A172 (cell line): ENCODE data around the gene NREP. TPM values are rescaled to one million over a fixed set of nuclear protein-coding genes. Genes with fewer than 3 reads are reported as not detected.
"Not testable (repeated sequence)": the region's sequence is repeated elsewhere in the genome, so short reads cannot be mapped to it uniquely, and the experiment has no call there.

Experiments used
- DNase-seq: peaks from one replicate; pipeline ENCODE4 v3.0.0-alpha.2; 2015; ENCODE audit warnings: low spot score
- total RNA-seq: library from RNA; depleted of rRNA; stranded (reverse); fragments of >200 nt; shearing (Covaris generic); gene quantifications from 2 replicates; pipeline ENCODE4 v1.2.3, GENCODE V29; 2014

NREP gene
- total RNA-seq, 1 experiment from 2014 or later = 22.3 TPM

GRCh38 chr5:111739416-111739815 lies 17.6 kb downstream of the NREP start:
- DNase-seq = no peak

- no peak for DNase-seq
Observed at GRCh38 chr5:111738118-111738517, 18.9 kb downstream of the NREP start.

GRCh38 chr5:111737716-111738115 lies 19.3 kb downstream of the NREP start:
- no peak for DNase-seq

- DNase-seq = peak; percentile 83
Observed at GRCh38 chr5:111735583-111736270, 21.3 kb downstream of the NREP start.

GRCh38 chr5:111734597-111734996 lies 22.4 kb downstream of the NREP start:
- DNase-seq = no peak

GRCh38 chr5:111734013-111734412 lies 23.0 kb downstream of the NREP start:
- no peak for DNase-seq

GRCh38 chr5:111733571-111733970 lies 23.4 kb downstream of the NREP start:
- DNase-seq = no peak

- DNase-seq = no peak
Observed at GRCh38 chr5:111731638-111732037, 25.4 kb downstream of the NREP start.

GRCh38 chr5:111730659-111731382 lies 26.2 kb downstream of the NREP start:
- no peak for DNase-seq

GRCh38 chr5:111728941-111729340 lies 28.1 kb downstream of the NREP start:
- DNase-seq = no peak

- DNase-seq = no peak
Observed at GRCh38 chr5:111726986-111727385, 30.0 kb downstream of the NREP start.

- DNase-seq = no peak
Observed at GRCh38 chr5:111722140-111722539, 34.9 kb downstream of the NREP start.

GRCh38 chr5:111720333-111720890 lies 36.6 kb downstream of the NREP start:
- no peak for DNase-seq

GRCh38 chr5:111719773-111720172 lies 37.2 kb downstream of the NREP start:
- DNase-seq = no peak

GRCh38 chr5:111716789-111717188 lies 40.2 kb downstream of the NREP start:
- not testable (repeated sequence) for DNase-seq

- DNase-seq = no peak
Observed at GRCh38 chr5:111707630-111708164, 49.3 kb downstream of the NREP start.

- no peak for DNase-seq
Observed at GRCh38 chr5:111706345-111706744, 50.6 kb downstream of the NREP start.

- DNase-seq = no peak
Observed at GRCh38 chr5:111704452-111705085, 52.4 kb downstream of the NREP start.

- no peak for DNase-seq
Observed at GRCh38 chr5:111703662-111704061, 53.3 kb downstream of the NREP start.

- DNase-seq = no peak
Observed at GRCh38 chr5:111699976-111700375, 57.0 kb downstream of the NREP start.

GRCh38 chr5:111699324-111699723 lies 57.7 kb downstream of the NREP start:
- DNase-seq = no peak
